HG02981 (cell line): ENCODE measurements around the gene SLC7A9.

Source experiments
- ATAC-seq: cut with Tn5 transposase; IDR thresholded peaks from one replicate; pipeline ENCODE4 v1.9.1; 2021; ENCODE audit warnings: mild to moderate bottlenecking, moderate library complexity; ENCODE audit not compliant: unreplicated experiment

SLC7A9 gene

GRCh38 chr19:32828643-32829344 lies 40.8 kb downstream of the SLC7A9 start:
- no peak for ATAC-seq

GRCh38 chr19:32828139-32828538 lies 41.4 kb downstream of the SLC7A9 start:
- ATAC-seq, result no peak

GRCh38 chr19:32824916-32825608 lies 44.5 kb downstream of the SLC7A9 start:
- ATAC-seq, result no peak

- ATAC-seq, result no peak
Observed at GRCh38 chr19:32824191-32824751, 45.3 kb downstream of the SLC7A9 start.

- ATAC-seq, result no peak
Observed at GRCh38 chr19:32823747-32824102, 45.8 kb downstream of the SLC7A9 start.

GRCh38 chr19:32822916-32823746 lies 46.4 kb downstream of the SLC7A9 start:
- no peak for ATAC-seq

GRCh38 chr19:32819419-32820400 lies 49.9 kb downstream of the SLC7A9 start:
- no peak for ATAC-seq

- ATAC-seq, result no peak
Observed at GRCh38 chr19:32818536-32818935, 51.0 kb downstream of the SLC7A9 start.

GRCh38 chr19:32817569-32818476 lies 51.7 kb downstream of the SLC7A9 start:
- ATAC-seq, result no peak

- ATAC-seq, result no peak
Observed at GRCh38 chr19:32816555-32817099, 52.9 kb downstream of the SLC7A9 start.

- ATAC-seq, result no peak
Observed at GRCh38 chr19:32814624-32815023, 54.9 kb downstream of the SLC7A9 start.

- ATAC-seq, result no peak
Observed at GRCh38 chr19:32813862-32814425, 55.6 kb downstream of the SLC7A9 start.

GRCh38 chr19:32812571-32812970 lies 57.0 kb downstream of the SLC7A9 start:
- no peak for ATAC-seq

GRCh38 chr19:32812036-32812435 lies 57.5 kb downstream of the SLC7A9 start:
- no peak for ATAC-seq

GRCh38 chr19:32811151-32811550 lies 58.4 kb downstream of the SLC7A9 start:
- ATAC-seq, result no peak

- ATAC-seq, result no peak
Observed at GRCh38 chr19:32810452-32810851, 59.1 kb downstream of the SLC7A9 start.

- ATAC-seq, result no peak
Observed at GRCh38 chr19:32809754-32810153, 59.8 kb downstream of the SLC7A9 start.

- ATAC-seq, result no peak
Observed at GRCh38 chr19:32809254-32809653, 60.3 kb downstream of the SLC7A9 start.

- no peak for ATAC-seq
Observed at GRCh38 chr19:32808236-32808635, 61.3 kb downstream of the SLC7A9 start.
